Measurements from ENCODE around the gene MRPS25.

MRPS25 gene

GRCh38 chr3:15015456-15015855 is 49.7 kb downstream of the MRPS25 start:
- no peaks in the 10 kb centered on the region for H4K20me1 ChIP-seq (ENCODE audit: insufficient read depth, low read length)
- no peaks in the 10 kb centered on the region for H3F3A ChIP-seq (ENCODE audit: insufficient read depth, low read length)
- no peaks in the 10 kb centered on the region for H3K27me3 ChIP-seq (replicated peaks; ENCODE audit: insufficient read depth, low read length)
- no peak overlapping the region for H3K4me3 ChIP-seq (ENCODE audit: low read length)
- H3K79me2 ChIP-seq (ENCODE audit: low read length): no peaks in the 10 kb centered on the region
- no peak overlapping the region for H2AFZ ChIP-seq (ENCODE audit: low read length)
- no peak overlapping the region for H3K27ac ChIP-seq (ENCODE audit: low read length)
- H3K9ac ChIP-seq (ENCODE audit: low read length): no peak overlapping the region
- H3K9me3 ChIP-seq (replicated peaks; ENCODE audit: insufficient read depth, low read length): no peaks in the 10 kb centered on the region
- H3K4me1 ChIP-seq (ENCODE audit: low read length): no peaks in the 10 kb centered on the region
- H3K36me3 ChIP-seq (replicated peaks; ENCODE audit: insufficient read depth, low read length): no peaks in the 10 kb centered on the region; the same call in 1 of the 2 replicates
- no peak for TF ChIP-seq EZH2 (optimal IDR thresholded peaks at IDR 0.05; ENCODE audit: low read depth, low read length)
- TF ChIP-seq EZH2phosphoT487 (IDR thresholded peaks at IDR 0.05; ENCODE audit: low read length): no peak
- TF ChIP-seq, protein P1, sequence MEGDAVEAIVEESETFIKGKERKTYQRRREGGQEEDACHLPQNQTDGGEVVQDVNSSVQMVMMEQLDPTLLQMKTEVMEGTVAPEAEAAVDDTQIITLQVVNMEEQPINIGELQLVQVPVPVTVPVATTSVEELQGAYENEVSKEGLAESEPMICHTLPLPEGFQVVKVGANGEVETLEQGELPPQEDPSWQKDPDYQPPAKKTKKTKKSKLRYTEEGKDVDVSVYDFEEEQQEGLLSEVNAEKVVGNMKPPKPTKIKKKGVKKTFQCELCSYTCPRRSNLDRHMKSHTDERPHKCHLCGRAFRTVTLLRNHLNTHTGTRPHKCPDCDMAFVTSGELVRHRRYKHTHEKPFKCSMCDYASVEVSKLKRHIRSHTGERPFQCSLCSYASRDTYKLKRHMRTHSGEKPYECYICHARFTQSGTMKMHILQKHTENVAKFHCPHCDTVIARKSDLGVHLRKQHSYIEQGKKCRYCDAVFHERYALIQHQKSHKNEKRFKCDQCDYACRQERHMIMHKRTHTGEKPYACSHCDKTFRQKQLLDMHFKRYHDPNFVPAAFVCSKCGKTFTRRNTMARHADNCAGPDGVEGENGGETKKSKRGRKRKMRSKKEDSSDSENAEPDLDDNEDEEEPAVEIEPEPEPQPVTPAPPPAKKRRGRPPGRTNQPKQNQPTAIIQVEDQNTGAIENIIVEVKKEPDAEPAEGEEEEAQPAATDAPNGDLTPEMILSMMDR (IDR thresholded peaks at IDR 0.05; ENCODE audit: low read length): no peak
- DNase-seq: no peak
- H3K4me2 ChIP-seq (ENCODE audit: low read depth, low read length): no peak overlapping the region
- H3K9me2 ChIP-seq (replicated peaks; ENCODE audit: insufficient read depth, low read length): no peaks in the 10 kb centered on the region

DNA sequence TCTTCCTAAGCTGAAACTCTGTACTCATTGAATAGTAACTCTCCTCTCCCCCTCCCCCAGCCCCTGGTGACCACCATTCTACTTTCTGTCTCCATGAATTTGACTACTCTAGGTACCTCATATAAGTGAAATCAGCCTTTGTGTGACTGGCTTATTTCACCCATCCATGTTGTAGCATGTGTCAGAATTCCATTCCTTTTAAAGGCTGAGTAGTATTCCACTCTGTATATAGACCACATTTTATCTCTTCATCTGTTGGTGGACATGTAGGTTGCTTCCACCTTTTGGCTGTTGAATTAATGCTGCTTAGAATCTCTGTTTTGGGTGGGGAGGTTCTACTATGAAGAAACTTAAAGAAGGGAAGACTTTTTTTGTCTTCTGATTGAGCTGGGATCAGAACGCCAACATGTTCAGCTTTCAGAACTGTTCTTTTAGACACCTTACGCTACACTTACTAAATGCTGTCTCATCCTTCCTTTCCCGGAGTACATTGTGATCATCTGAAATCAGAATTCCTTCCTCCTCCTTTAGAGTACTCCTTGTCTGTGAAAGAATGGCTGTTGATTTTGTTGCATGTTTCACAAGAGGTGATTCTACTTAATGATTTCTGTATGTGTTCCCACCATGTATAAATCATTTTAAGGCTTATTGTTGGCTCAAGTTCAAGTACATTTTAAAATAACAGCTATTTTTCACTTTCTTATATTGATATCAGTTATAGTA is 50.3 kb downstream of the MRPS25 start:
- no peaks in the 10 kb centered on the region for H3K9me2 ChIP-seq (replicated peaks; ENCODE audit: insufficient read depth, low read length)
- no peak overlapping the region for H3K4me2 ChIP-seq (ENCODE audit: low read depth, low read length)
- H3K9ac ChIP-seq (ENCODE audit: low read length): no peak overlapping the region
- DNase-seq: no peak
- TF ChIP-seq EZH2 (optimal IDR thresholded peaks at IDR 0.05; ENCODE audit: low read depth, low read length) (no peak), EZH2phosphoT487 (IDR thresholded peaks at IDR 0.05; ENCODE audit: low read length) (no peak)
- TF ChIP-seq, protein P1 (IDR thresholded peaks at IDR 0.05; ENCODE audit: low read length): no peak
- H4K20me1 ChIP-seq (ENCODE audit: insufficient read depth, low read length): no peaks in the 10 kb centered on the region
- H3K9me3 ChIP-seq (replicated peaks; ENCODE audit: insufficient read depth, low read length): no peaks in the 10 kb centered on the region
- no peaks in the 10 kb centered on the region for H3K4me1 ChIP-seq (ENCODE audit: low read length)
- H3F3A ChIP-seq (ENCODE audit: insufficient read depth, low read length): no peaks in the 10 kb centered on the region
- H3K36me3 ChIP-seq (replicated peaks; ENCODE audit: insufficient read depth, low read length): no peaks in the 10 kb centered on the region; the same call in 1 of the 2 replicates
- H3K79me2 ChIP-seq (ENCODE audit: low read length): no peaks in the 10 kb centered on the region
- H3K4me3 ChIP-seq (ENCODE audit: low read length): no peak overlapping the region
- H2AFZ ChIP-seq (ENCODE audit: low read length): no peak overlapping the region
- H3K27me3 ChIP-seq (replicated peaks; ENCODE audit: insufficient read depth, low read length): no peaks in the 10 kb centered on the region
- no peak overlapping the region for H3K27ac ChIP-seq (ENCODE audit: low read length)

- H4K20me1 ChIP-seq (ENCODE audit: insufficient read depth, low read length): no peaks in the 10 kb centered on the region
- H3K79me2 ChIP-seq (ENCODE audit: low read length): no peaks in the 10 kb centered on the region
- no peak overlapping the region for H3K27ac ChIP-seq (ENCODE audit: low read length)
- no peaks in the 10 kb centered on the region for H3K9me2 ChIP-seq (replicated peaks; ENCODE audit: insufficient read depth, low read length)
- DNase-seq: no peak
- H3F3A ChIP-seq (ENCODE audit: insufficient read depth, low read length): no peaks in the 10 kb centered on the region
- TF ChIP-seq EZH2 (optimal IDR thresholded peaks at IDR 0.05; ENCODE audit: low read depth, low read length) (no peak), EZH2phosphoT487 (IDR thresholded peaks at IDR 0.05; ENCODE audit: low read length) (no peak)
- TF ChIP-seq, protein P1 (IDR thresholded peaks at IDR 0.05; ENCODE audit: low read length): no peak
- H3K36me3 ChIP-seq (replicated peaks; ENCODE audit: insufficient read depth, low read length): no peaks in the 10 kb centered on the region; the same call in 1 of the 2 replicates
- H3K4me2 ChIP-seq (ENCODE audit: low read depth, low read length): no peak overlapping the region
- H3K9me3 ChIP-seq (replicated peaks; ENCODE audit: insufficient read depth, low read length): no peaks in the 10 kb centered on the region
- H3K4me1 ChIP-seq (ENCODE audit: low read length): no peaks in the 10 kb centered on the region
- no peak overlapping the region for H2AFZ ChIP-seq (ENCODE audit: low read length)
- H3K4me3 ChIP-seq (ENCODE audit: low read length): no peak overlapping the region
- H3K9ac ChIP-seq (ENCODE audit: low read length): no peak overlapping the region
- H3K27me3 ChIP-seq (replicated peaks; ENCODE audit: insufficient read depth, low read length): no peaks in the 10 kb centered on the region
These were observed 53.9 kb downstream of the MRPS25 start for GRCh38 chr3:15011174-15011573.

Data from MM.1S (cell line).